ENCODE measurements around the gene PITRM1. TPM values are rescaled to one million over a fixed set of nuclear protein-coding genes. Genes with fewer than 3 reads are reported as not detected.
A peak's percentile ranks its signal among the peaks of the same experiment; 100 is the strongest.
"Not testable (repeated sequence)": the region's sequence is repeated elsewhere in the genome, so short reads cannot be mapped to it uniquely, and the experiment has no call there.

The PITRM1 gene
- polyA plus RNA-seq, 4 donors, result 61.8 to 83.6 (median 61.9) TPM

DNA sequence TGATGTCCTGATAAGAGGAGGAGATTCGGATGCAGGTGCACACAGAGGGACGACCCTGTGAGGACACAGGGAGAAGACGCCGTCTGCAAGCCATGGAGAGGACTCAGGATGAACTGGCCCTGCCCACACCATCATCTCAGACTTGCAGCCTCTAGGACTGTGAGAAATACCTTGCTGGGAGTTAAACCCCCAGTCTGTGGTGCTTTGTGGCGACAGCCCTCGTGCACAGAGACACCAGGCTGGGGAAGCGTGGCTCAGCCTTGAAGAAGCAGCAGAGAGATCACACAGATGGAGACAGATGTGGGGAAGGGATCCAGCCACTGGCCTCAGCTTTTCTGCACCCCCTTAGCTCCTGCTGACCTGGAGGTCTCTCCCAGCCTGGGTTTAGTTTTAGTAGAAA lies 26.3 kb upstream of the PITRM1 start:
- no peak for DNase-seq (ENCODE audit: low read depth in 4 of 4, low spot score in 2 of 4)

GRCh38 chr10:3197348-3198003 lies 24.9 kb upstream of the PITRM1 start:
- DNase-seq (ENCODE audit: low read depth in 4 of 4, low spot score in 2 of 4), result peak; percentile 55 to 63 (median 58)

DNA sequence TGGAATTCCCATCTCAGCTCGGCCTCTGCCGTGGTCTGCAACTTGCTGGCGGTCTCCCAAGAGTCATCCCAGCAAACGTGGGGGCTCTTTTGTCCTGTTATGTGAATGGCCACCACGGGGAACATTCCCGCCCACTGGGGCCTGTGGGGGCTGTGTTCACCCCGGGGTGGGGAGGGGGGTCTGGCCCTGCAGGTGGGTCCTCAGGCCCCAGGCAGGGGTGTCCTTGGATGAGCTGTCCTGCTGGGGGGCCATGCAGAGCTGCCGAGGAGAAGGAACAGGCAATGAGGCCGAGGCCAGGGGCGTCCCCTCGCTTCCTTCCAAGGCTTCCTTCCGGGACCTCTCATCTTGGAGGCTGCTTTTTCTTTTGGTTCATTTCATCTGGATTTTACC lies 24.4 kb upstream of the PITRM1 start:
- DNase-seq (ENCODE audit: low read depth in 4 of 4, low spot score in 2 of 4), result no peak

DNA sequence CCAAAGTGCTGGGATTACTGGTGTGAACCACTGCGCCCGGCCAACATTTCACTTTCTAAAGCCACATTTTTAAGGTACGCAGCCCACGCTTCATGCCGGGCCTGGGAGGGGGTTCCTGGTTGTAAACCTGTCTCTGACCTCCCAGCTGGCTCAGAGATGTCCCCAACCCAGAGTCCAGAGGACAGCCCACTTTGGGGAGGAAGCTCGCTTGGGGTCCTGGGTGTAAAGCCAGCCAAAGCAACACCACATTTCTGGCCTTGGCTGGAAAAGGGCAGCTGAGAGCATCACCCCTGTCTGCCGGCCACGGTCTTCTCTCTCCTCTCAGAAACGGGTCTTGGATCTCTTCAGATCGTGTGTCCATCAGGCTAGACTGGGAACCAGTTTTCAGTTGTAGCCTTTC lies 23.9 kb upstream of the PITRM1 start:
- DNase-seq (ENCODE audit: low read depth in 4 of 4, low spot score in 2 of 4), result no peak

DNA sequence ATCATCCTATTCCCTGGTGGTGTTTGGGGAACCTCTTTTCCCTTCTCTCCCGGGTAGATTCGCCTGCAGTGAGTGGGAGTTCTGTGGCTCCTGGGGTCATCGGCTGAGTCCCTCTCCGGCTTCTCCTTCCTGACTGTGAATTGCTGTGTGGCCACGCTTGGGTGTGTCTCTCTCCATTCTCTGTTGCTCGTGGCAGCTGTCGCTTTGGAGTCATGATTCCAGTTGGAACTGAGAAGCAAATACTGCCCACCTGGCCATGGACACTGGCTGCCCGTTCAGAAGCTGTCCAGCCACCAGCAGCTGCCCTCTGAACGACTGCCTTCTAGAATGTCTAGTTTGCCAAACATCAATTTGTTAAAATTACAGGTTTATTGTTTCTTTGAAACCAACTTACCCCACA lies 23.1 kb upstream of the PITRM1 start:
- no peak for DNase-seq (ENCODE audit: low read depth in 4 of 4, low spot score in 2 of 4)

DNA sequence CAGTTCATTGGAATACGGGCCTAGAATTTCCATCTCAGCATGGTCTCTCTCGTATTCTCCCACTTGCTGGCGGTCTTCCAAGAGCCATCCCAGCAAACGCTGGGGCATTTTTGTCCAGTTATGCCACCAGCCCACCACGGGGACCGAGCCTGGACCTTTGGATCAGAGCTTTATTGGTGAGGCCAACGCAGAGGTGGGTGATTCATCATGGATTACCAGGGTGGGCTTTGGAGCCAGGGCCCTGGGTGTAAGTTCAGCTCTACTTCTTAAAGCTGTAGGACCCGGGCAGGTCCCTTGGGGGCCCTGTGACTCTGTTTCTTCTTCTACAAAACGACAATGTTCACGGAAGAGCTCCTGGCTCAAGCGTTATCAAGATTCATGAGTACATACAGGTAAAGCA lies 22.7 kb upstream of the PITRM1 start:
- DNase-seq (ENCODE audit: low read depth in 4 of 4, low spot score in 2 of 4), result no peak

GRCh38 chr10:3194871-3195270 lies 22.3 kb upstream of the PITRM1 start:
- DNase-seq (ENCODE audit: low read depth in 4 of 4, low spot score in 2 of 4), result no peak

DNA sequence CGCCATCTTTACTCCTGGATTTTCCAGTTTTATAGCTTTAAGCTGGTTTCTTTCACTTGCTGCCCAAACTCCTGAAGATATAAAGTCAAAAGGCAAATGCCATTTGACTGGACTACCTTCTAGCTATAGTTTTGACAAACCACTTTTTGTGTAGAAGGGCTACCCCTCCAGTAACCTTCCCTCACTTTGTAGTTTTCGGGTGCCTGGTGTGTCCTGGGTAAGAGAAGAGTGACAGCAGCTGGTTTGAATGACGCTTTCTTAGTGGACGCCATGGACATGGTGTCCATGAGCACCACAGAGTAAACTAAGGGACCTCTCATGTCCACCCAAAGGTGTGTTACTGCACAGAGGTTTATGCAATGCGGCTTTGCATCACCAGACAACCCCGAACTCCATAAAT lies 21.2 kb upstream of the PITRM1 start:
- DNase-seq (ENCODE audit: low read depth in 4 of 4, low spot score in 2 of 4), result no peak

DNA sequence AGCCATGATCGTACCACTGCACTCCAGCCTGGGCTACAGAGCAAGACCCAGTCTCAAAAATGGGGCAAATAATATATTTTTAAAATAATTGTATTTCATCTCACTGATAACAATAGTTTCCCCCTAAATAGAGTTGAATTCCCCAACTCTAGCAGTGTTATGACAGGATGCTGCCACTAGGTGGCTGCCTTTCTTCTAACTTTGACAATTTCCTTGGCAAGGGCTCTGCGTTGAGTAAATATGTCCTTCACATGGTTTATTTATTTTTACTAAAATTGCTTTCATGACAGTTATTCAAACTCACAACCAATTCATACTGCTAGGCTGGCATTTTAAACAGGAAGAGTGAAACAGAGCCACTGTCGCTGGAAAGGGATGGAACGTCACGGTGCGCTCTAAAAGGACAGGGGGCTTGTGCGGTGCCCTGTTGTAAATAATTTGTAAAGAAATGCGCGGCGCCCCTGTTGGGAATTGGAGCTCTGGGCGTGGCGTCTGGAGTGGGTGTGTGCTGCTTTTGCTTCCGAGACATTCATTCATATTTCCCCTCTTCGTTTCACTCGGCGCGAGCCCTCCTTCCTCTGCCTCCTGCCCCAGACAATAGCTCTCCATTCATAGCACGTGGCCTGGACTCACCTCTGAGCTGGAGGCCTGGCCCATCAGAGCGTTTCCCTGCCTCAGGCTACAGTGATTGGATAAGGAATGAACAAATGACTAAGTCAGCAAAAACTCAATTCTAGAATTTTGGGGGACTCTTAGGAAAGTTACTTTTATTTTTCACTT lies 20.5 kb upstream of the PITRM1 start:
- DNase-seq (ENCODE audit: low read depth in 4 of 4, low spot score in 2 of 4), result peak in 1 of 4 donors; percentile 59

DNA sequence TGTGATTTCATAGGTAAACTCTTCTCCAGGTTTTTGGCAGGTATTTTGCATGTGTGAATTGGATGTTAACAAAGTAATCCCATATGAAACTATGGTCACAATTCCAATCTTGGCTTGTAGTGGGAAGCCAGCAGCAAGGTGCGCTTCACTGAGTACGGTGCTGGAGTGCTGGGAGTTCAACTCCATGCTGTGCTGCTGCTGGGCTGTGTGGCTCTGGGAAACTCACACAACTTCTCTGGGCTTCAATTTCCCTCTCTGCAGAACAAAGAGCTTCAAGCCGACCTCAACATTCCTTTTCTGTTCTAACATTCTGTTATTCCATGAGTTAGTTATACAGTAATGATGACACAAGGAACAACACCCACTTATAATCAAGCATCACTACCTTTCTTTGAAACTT lies 18.2 kb upstream of the PITRM1 start:
- no peak for DNase-seq (ENCODE audit: low read depth in 4 of 4, low spot score in 2 of 4)

DNA sequence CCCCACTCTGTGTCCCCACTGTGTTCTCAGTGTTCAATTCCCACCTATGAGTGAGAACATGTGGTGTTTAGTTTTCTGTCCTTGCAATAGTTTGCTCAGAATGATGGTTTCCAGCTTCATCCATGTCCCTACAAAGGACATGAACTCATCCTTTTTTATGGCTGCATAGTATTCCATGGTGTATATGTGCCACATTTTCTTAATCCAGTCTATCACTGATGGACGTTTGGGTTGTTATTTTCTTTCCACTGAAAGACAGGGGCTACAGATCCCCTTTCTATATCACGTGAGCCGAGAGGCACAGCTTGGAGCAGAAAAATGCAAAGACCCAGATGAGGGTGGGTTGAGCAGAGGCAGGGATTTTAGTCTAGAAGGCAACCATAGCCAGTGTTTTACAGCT lies 14.6 kb upstream of the PITRM1 start:
- DNase-seq (ENCODE audit: low read depth in 4 of 4, low spot score in 2 of 4), result not testable (repeated sequence)

DNA sequence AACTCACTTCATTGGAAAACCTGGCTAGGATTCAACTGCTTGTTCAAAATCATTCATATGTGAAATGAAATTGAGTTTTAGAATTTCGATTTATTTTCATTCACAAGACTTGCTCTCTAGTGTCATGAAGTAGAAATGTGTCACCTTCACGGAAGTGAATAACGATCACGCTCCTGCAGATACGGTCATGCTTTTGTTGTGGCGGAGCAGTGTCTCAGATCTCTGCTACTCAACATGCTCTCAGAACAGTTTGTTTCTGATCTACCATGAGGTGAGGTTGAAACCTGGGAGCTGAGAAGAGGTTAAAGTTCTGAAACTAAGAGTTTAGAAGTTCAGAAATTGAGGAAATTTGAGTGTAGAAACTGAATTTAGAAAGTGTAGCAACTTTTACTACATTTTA lies 13.8 kb upstream of the PITRM1 start:
- no peak for DNase-seq (ENCODE audit: low read depth in 4 of 4, low spot score in 2 of 4)

DNA sequence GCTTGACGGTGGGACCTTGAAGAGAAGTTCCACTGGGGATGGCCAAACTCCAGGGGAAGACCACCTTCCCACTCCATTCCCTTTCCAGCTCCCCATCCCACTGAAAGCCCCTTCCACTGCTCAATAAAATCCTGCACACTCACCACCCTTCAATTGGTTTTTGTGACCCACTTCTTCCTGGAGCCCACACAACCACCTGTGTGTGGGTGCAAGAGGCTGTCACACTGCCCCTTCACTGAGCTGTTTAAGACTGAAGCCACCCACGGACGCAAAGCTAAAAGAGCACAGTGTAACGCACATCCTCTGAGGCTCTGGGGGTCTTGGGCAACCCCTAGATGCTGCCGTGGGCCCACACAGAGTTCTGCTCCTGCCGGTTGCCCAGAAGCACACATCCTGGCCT lies 12.8 kb upstream of the PITRM1 start:
- DNase-seq (ENCODE audit: low read depth in 4 of 4, low spot score in 2 of 4), result no peak

DNA sequence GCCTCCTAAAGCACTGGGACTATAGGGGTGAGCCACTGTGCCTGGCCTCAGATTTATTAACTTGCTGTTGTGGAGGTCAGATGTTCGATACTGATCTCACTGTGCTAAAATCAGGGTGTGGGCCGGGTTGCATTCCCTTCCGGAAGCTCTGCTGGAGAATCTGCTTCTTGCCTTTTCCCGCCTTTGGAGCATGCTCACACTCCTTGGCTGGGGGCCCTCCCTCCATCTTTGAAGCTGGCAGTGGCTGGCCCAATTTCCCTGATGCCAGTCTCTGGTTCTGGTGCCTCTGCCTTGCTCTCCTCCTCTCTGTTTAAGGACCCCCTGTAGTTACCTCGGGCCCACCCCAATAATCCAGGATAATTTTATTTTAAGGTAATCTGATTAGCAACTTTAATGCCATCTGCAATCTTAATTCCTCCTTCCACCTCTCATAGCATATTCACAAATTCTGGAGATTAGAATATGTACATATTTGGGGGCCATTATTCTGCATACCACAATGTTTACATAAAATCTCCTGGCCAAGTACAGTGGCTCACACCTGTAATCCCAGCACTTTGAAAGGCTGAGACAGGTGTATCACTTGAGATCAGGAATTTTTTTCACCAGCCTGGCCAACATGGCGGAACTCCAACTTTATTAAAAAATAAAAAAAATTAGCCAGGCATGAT lies 7.9 kb upstream of the PITRM1 start:
- no peak for DNase-seq (ENCODE audit: low read depth in 4 of 4, low spot score in 2 of 4)

DNA sequence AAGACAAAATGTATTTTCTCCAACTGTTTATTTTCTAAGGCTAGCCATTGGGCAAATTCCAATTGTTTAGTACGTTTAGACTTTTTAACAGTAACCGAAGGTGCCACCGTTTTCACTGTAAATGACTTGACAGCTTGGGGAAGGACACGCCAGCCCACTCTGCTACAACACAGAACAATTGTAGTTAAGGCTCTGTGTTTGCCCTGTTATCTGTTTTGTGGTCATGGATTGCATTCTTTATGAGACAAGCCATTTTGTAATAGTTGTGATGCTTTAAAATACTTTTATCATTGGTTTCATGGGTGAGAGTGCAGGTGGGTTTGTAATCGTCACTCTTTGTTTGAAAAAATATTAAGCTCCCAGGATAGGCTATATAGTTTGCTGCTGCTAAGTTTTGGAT lies 6.6 kb upstream of the PITRM1 start:
- no peak for DNase-seq (ENCODE audit: low read depth in 4 of 4, low spot score in 2 of 4)

- DNase-seq (ENCODE audit: low read depth in 4 of 4, low spot score in 2 of 4), result no peak
Observed at GRCh38 chr10:3178042-3178441, 5.5 kb upstream of the PITRM1 start.

GRCh38 chr10:3173171-3173878 lies 743 bp upstream of the PITRM1 start:
- DNase-seq (ENCODE audit: low read depth in 4 of 4, low spot score in 2 of 4), result no peak

DNA sequence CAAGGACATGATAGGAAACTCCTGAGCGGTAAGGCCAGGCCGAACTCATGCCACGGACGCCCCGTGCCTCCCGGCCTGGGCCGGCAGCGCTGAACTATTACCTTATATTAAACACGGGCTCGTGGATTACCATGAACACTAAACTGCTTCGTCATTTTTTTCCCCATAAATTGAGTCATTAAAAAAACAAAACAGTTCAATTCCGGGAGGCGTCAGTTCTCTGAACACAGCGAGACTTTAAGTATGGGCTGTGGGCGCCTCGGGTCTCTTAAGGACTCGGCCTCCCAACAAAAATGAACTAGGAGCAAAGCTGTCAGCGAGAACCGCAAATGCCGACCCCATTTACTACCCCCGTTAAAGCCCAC lies 519 bp downstream of the PITRM1 start:
- peak in 1 of 4 donors; percentile 32 for DNase-seq (ENCODE audit: low read depth in 4 of 4, low spot score in 2 of 4)

- not testable (repeated sequence) for DNase-seq (ENCODE audit: low read depth in 4 of 4, low spot score in 2 of 4)
Observed at GRCh38 chr10:3171488-3171887, 1.1 kb downstream of the PITRM1 start.

DNA sequence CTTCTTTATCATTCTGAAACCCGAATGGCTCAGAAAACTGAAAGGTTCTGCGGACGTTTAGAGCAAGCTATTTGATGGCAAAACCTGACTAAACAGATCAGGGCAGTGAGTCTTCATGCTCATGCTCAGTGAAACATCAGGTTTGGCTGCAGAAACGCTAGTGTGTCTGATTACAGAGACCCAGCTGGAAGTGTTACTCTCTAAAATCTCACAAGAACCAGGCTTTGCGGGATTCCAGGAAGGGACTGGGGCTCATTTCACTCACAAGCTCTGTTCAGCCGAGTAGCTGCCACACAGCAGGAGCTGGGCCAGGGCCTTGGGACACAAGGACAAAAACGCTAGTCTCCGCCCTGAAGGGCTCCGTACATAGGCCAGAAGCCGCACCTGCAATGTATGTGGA lies 2.9 kb downstream of the PITRM1 start:
- no peak for DNase-seq (ENCODE audit: low read depth in 4 of 4, low spot score in 2 of 4)

- no peak for DNase-seq (ENCODE audit: low read depth in 4 of 4, low spot score in 2 of 4)
Observed at GRCh38 chr10:3169271-3169670, 3.3 kb downstream of the PITRM1 start.
